Astrocyte of the spinal cord (primary cell): ENCODE data around the gene SLC25A12.
A peak's percentile ranks its signal among the peaks of the same experiment; 100 is the strongest.

Experiments used
- DNase-seq: peaks from one replicate; pipeline ENCODE4 v3.0.0; 2011; ENCODE audit warnings: low read depth, low spot score
- H3K4me3 ChIP-seq: 2 replicates; pipeline ENCODE4 v1.5.1; 2011; ENCODE audit warnings: low read depth, mild to moderate bottlenecking, low read length, moderate library complexity
- in situ Hi-C: cut with HindIII; loops from 2 replicates; pipeline ENCODE4 v1.10.0; 2017; ENCODE audit warnings: low sequenced_read_pairs
- TF ChIP-seq, protein P1 (sequence below): IDR thresholded peaks from 2 replicates; pipeline ENCODE4 v1.5.1; 2012; ENCODE audit warnings: low read depth, mild to moderate bottlenecking, low read length, inconsistent platforms

The SLC25A12 gene

DNA sequence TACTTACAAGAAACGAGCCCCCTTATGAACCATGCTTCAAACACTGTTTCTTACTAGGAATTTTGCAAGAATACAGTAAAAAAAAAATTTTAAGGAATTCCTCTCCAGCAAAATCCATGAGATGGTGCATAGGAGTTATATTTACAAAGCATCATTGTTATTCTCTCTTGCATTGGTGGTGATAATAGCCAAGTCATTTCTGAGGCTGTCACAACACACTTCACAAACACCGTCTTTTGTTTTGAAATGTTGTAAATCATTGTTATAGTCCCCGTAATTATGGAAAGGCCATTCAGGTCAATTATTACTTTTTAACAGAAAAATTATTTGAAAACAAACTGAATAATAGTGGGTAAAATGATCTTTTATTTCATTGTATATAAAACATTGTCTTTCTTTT lies 146.7 kb downstream of the SLC25A12 start:
- H3K4me3 ChIP-seq = no peak overlapping the region
- TF ChIP-seq, protein P1, sequence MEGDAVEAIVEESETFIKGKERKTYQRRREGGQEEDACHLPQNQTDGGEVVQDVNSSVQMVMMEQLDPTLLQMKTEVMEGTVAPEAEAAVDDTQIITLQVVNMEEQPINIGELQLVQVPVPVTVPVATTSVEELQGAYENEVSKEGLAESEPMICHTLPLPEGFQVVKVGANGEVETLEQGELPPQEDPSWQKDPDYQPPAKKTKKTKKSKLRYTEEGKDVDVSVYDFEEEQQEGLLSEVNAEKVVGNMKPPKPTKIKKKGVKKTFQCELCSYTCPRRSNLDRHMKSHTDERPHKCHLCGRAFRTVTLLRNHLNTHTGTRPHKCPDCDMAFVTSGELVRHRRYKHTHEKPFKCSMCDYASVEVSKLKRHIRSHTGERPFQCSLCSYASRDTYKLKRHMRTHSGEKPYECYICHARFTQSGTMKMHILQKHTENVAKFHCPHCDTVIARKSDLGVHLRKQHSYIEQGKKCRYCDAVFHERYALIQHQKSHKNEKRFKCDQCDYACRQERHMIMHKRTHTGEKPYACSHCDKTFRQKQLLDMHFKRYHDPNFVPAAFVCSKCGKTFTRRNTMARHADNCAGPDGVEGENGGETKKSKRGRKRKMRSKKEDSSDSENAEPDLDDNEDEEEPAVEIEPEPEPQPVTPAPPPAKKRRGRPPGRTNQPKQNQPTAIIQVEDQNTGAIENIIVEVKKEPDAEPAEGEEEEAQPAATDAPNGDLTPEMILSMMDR = no peak
- DNase-seq = no peak
- in situ Hi-C loops = no loop called here

DNA sequence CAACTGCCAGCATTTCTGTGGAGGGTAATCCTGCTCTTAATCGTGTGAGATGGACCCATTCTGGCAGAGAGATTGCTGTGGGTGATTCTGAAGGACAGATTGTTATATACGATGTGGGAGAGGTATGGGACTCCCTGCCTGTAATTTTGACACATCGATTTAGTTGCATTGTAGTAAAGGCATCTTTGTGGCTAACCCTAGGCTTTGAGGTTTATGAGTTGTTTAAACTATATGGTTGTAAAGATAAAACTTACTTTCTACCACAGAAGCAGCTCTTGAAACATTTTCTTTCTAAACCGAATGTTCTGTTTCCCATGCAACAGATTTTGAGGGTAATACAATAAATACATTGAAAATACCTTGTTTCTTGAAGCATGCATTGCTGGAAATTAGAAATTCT lies 148.2 kb downstream of the SLC25A12 start:
- in situ Hi-C loops = no loop called here
- TF ChIP-seq, protein P1 = no peak
- no peak overlapping the region for H3K4me3 ChIP-seq
- DNase-seq = no peak

DNA sequence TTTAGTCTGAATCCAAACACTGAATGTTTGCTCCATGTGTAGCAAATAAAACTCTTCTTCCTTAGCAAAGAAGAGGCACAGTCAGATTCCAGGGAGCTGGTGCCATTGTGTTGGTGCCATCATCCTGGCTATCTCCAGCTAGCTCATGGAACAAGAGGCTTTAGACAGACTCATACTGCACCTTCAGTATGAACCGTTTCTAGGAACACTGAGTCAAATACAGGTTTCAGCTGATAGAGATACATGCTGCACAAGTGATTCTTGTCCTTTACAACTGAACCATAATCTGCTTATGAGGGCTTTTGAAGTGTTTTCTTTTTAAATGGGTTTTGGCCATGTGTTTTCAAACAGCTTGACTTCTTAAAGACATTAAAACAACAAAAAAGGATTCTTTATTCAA lies 148.9 kb downstream of the SLC25A12 start:
- no peak for DNase-seq
- no peak overlapping the region for H3K4me3 ChIP-seq
- in situ Hi-C loops = no loop called here
- TF ChIP-seq, protein P1 = no peak

DNA sequence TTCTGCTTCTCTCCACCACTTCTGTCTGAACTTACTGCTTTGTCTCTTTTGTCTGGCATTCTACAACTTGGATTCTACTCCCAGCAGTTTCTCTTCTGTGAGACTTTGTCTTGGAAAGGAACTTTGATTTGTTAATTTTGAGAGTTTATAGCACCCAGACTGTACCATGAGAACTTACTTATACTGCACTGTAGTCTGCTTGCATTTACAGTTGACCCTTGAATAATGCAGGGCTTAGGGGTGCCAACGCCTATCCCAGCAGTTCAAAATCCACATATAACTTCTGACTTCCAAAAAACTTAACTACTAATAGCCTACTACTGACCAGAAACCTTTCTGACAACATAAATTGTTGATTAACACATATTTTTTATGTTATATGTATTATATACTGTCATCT lies 151.3 kb downstream of the SLC25A12 start:
- no peak overlapping the region for H3K4me3 ChIP-seq
- TF ChIP-seq, protein P1 = no peak
- in situ Hi-C loops = no loop called here
- no peak for DNase-seq

GRCh38 chr2:171741189-171741588 lies 152.9 kb downstream of the SLC25A12 start:
- peak; percentile 58 for DNase-seq
- in situ Hi-C loops = no loop called here
- TF ChIP-seq, protein P1 = no peak
- H3K4me3 ChIP-seq = no peak overlapping the region

DNA sequence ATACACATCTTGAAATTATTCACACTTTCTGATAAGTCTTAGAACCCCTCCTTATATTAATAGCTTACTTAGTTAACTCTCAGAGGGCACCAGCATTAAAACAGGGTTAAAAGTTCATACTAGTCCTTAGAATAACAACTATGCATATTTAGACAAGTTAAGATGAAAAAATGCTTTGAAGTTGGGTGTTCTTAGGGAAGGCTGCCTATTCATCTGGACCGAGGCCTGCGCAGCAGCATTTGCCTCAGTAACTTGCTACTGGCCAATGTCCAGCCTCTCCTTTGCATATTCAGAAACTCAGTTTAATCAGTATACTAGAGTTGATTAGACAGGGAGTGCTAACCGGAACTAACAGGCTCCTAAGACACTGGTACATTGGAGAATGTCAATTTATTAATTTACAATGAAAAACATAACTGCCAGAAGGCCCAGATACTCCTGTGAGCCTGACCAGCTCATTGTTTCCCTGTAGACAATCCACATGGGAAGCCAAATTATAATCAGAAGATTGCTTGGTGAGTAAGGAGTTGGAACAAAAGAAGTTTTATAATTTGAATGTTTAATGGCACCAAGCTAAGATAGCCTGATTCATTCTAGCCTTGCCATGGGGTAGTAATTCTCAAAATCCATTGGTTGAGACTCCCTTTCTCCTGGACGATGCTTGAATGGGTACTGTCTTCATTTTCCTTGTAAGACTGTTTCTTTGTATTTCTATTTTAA lies 157.9 kb downstream of the SLC25A12 start:
- no peak overlapping the region for H3K4me3 ChIP-seq
- TF ChIP-seq, protein P1 = no peak
- in situ Hi-C loops = no loop called here
- no peak for DNase-seq
